HS-27A (cell line): ENCODE measurements around the gene TRPV2.
"Not testable (repeated sequence)": the region's sequence is repeated elsewhere in the genome, so short reads cannot be mapped to it uniquely, and the experiment has no call there.

ENCODE experiments used
- DNase-seq: peaks from one replicate; pipeline ENCODE4 v3.0.0-alpha.2; 2012; ENCODE audit warnings: low read depth, missing footprints

TRPV2 gene, protein sequence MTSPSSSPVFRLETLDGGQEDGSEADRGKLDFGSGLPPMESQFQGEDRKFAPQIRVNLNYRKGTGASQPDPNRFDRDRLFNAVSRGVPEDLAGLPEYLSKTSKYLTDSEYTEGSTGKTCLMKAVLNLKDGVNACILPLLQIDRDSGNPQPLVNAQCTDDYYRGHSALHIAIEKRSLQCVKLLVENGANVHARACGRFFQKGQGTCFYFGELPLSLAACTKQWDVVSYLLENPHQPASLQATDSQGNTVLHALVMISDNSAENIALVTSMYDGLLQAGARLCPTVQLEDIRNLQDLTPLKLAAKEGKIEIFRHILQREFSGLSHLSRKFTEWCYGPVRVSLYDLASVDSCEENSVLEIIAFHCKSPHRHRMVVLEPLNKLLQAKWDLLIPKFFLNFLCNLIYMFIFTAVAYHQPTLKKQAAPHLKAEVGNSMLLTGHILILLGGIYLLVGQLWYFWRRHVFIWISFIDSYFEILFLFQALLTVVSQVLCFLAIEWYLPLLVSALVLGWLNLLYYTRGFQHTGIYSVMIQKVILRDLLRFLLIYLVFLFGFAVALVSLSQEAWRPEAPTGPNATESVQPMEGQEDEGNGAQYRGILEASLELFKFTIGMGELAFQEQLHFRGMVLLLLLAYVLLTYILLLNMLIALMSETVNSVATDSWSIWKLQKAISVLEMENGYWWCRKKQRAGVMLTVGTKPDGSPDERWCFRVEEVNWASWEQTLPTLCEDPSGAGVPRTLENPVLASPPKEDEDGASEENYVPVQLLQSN

DNA sequence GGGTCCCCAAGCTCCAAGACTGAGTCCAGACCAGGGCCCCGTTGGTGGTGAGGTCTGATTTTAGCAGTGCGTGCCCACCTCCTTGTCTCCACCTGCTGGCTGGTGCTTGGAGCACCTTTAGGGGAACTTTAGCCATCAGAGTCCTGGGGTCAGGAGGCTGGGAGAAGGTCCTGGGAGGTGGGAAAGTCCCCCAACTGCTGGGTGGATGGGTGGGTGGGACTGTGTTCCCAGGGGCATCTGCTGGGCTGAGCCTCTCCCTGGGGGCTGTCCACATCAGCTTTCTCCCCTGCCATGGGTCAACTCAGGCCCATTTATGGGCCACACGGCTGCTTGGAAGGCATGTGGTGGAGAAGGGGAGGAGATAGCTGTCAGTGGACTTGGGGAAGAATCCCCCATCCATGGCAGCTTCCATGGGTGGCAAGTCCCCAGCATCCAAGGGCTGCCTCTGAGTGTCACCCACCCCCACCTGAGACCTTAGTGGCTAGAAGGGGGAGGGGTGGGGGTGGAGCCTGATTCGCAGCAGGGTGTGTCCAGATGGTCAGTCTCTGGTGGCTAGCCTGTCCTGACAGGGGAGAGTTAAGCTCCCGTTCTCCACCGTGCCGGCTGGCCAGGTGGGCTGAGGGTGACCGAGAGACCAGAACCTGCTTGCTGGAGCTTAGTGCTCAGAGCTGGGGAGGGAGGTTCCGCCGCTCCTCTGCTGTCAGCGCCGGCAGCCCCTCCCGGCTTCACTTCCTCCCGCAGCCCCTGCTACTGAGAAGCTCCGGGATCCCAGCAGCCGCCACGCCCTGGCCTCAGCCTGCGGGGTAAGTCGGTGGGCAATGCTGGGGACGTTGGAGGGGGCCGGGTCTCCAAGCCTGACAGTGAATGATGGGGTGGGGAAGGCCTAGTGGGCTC, at the start of gene TRPV2:
TSS of gene TRPV2 (plus strand) at position 541 of the 894 bp plus-strand sequence. CDS start 2,098 bp downstream, outside the sequence.
- DNase-seq, result no peak

GRCh38 chr17:16371742-16372141, 43.6 kb upstream of the TRPV2 start:
- DNase-seq, result peak; percentile 67

GRCh38 chr17:16374146-16374938, 41.0 kb upstream of the TRPV2 start:
- no peak for DNase-seq

DNA sequence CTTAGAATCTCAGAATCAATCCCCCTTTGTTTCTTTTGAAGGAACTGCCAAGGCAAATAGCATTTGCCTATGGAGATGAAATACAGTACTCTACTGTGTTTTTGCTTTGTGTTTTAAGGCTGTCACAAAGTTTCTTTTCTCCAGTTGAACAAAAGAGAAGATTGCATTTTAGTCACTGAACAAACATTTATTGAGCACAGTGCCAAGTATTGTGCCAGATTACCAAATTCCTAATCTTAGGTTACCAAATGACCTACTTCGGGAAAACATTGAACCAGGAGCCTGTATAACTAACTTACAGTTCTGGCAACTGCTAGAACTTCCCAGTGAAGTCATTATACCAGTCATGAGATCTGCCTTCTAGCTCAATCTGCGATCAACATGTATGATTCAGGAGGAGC, 37.4 kb upstream of the TRPV2 start:
- no peak for DNase-seq

DNA sequence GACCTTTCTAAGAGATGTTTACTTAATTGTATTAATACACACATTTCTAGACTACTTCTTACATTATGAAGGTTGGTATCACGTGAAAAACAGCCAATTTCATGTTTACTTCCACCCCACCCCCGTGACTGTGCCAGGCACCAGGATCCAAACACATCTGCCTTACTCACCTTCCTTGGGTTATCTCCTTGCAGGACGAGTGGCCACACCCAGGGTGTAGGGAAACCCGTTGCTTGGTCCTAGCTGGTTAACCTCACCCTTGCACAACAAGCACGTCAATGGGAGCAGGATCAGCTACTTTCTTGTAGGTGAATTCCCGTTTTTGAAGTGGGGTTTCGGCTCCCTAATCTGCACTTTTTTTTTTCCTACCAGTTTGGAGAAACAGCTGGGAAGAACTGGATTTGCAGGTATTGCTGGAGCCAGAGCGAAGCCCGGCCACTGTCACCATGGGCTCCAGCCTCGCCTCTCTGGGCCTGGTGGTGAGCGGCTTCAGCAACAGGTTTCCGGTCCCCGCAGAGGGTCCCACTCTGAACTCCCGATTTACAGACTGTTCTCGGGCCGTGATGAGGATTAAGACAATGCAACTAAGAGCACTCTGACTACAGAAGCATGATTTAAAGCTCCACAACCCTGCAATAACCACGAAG, 36.6 kb upstream of the TRPV2 start:
- no peak for DNase-seq

- DNase-seq, result no peak
Observed at GRCh38 chr17:16379654-16380053, 35.7 kb upstream of the TRPV2 start.

- DNase-seq, result peak; percentile 98
Observed at GRCh38 chr17:16380640-16381495, 34.5 kb upstream of the TRPV2 start, which contains the start of gene UBB. UBB (plus strand) TSS chr17:16381091; CDS start chr17:16381908, 817 bp downstream.

- DNase-seq, result no peak
Observed at GRCh38 chr17:16381496-16381820, 33.9 kb upstream of the TRPV2 start.

- no peak for DNase-seq
Observed at GRCh38 chr17:16383216-16383615, 32.2 kb upstream of the TRPV2 start.

GRCh38 chr17:16383772-16384287, 31.5 kb upstream of the TRPV2 start:
- no peak for DNase-seq

DNA sequence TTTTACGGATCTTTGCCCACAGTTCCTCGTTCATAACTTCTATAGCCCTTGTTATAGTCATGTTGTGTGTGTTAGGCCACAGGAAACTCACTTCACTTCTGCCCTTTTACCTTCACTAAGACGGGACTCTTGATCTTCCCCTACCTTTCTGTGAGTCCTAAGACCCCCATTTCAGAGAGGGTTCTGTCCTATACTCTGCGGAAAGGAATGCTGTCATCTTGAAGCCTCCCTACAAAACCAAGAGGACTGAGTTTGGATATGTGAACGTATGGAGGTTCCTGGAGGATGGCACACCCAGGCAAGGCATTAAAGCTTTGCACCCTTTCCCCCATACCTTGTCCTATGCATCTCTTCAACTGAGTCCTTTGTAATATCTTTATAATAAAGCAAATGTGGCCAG, 30.8 kb upstream of the TRPV2 start:
- no peak for DNase-seq

- DNase-seq, result not testable (repeated sequence)
Observed at GRCh38 chr17:16386126-16386507, 29.3 kb upstream of the TRPV2 start.

GRCh38 chr17:16391451-16391850, 23.9 kb upstream of the TRPV2 start:
- DNase-seq, result no peak

- DNase-seq, result not testable (repeated sequence)
Observed at GRCh38 chr17:16392491-16392890, 22.9 kb upstream of the TRPV2 start.

GRCh38 chr17:16395887-16396286, 19.5 kb upstream of the TRPV2 start:
- DNase-seq, result not testable (repeated sequence)

- not testable (repeated sequence) for DNase-seq
Observed at GRCh38 chr17:16396693-16397092, 18.7 kb upstream of the TRPV2 start.

DNA sequence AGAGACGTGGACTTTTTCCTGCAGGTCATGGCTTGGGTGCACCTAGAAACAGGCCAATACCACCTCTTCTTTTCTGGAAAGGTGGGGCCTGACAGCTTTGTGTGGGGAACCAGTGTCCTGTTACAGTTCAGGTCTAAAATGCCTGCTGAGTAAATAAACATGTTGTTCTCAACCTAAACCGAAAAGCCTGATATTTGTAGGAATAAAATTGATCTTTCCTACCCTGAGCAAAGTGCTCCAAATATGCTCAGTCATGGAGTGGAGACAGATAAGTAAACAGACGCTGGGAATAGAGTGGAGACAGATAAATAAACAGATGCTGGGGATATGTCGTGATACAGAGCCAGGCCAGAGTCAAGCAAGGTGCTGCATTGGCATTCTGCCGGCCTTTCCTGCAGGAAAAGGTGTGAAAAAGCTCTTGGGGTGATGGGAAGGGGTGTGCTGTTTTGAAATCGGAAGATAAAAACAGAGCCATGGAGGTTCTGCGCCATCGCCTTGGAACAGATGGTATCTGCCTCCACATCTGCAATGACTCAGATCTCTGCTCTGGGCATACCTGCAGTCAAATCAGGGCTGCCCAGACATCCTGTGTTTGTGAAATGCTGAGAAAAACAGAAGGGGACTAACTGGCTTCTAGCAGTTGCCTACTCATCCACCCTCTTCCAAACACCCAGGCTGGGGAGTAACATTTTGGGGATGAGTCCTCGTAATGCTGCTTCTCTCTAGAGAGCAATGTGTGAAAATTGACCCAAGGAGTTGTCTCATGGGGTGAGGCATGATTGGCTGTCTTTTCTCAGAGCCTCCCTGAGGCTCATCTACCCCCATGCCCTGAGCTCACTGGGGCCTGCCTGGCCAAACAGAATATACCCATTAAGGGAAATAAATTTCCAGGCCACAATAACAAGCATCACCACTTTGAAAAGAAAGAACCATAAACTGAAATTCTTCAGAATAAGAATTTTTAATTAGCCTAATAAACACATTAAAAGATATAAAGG, 16.8 kb upstream of the TRPV2 start:
- no peak for DNase-seq

- not testable (repeated sequence) for DNase-seq
Observed at GRCh38 chr17:16403847-16404246, 11.5 kb upstream of the TRPV2 start.
